NCI-H2107 (cell line): ENCODE data around the gene BCL2A1.
"Not testable (repeated sequence)": the region's sequence is repeated elsewhere in the genome, so short reads cannot be mapped to it uniquely, and the experiment has no call there.

Experiments used
- DNase-seq: peaks from one replicate; lab custom pipeline; 2025; lab: John Stamatoyannopoulos, UW

The BCL2A1 gene

DNA sequence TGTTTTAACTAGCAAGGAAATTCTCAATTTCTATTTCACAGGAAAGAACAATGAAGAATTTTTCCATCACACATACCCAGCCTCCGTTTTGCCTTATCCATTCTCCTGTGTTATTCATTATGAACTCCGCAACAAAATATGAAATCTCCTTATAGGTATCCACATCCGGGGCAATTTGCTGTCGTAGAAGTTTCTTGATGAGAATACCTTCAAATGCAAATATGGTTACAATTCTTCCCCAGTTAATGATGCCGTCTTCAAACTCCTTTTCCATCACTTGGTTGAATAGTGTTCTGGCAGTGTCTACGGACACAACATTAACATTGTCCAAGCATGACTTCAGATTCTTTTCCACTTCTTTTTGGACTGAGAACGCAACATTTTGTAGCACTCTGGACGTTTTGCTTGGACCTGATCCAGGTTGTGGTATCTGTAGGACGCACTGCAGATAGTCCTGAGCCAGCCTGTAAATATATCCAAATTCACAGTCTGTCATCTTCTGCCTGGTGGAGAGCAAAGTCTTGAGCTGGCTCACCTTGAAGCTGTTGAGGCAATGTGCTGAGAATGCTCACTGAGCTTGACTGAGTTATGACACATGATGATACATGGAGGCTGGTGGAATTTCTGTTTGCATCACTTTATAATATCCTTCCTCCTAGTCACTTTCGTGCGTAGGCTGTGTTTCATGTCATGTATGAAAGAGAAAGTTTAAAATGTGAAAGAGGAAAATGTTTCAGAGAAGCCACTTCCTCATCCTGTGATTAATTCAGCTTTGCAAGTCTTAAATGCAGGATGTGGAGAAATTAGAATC, at the start of gene BCL2A1:
TSS of gene BCL2A1 (minus strand) at position 573 of the 811 bp plus-strand sequence. CDS start at position 496, 77 bp downstream.
- no peak for DNase-seq

DNA sequence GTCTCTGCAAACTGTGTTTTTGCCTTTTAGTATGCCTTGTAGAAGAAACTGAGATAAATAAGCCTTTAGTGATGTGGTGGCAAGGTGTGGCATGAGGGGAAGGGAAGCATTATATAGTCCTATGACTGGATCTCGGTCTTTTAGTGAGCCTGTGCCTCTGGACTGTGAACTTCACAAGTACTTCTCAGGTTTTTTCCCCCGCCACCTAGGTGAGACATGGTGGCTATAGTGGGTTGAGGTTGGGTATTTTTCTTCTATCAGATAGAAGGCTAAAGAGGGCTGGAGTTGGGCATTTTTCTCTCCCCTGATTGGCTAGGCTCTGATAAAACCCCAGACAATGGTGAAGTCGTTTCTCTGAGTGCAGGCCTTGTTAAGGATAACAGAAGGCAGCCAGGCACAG, 49.7 kb upstream of the BCL2A1 start:
- DNase-seq: no peak

- DNase-seq: not testable (repeated sequence)
Measured at GRCh38 chr15:80020149-80020548, 49.2 kb upstream of the BCL2A1 start.

DNA sequence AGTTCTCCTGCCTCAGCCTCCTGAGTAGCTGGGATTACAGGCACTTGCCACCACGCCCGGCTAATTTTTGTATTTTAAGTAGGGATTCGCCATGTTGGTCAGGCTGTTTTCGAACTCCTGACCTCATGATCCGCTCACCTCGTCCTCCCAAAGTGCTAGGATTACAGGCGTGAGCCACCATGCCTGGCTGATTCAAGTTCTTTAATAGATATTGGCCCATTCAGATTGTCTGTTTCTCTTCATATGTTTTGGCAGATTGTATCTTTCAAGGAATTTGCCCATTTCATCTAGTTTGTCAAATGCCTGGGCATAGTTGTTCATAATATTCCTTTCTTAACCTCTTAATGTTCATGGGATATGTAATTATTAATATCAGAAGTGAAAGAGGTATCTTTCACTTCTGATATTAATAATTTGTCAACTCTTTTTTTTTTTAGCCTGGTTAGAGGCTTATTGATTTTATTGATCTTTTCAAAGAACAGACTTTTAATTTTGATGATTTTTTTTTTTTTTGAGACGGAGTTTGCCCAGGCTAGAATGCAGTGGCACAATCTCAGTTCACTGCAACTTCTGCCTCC, 48.3 kb upstream of the BCL2A1 start:
- no peak for DNase-seq

DNA sequence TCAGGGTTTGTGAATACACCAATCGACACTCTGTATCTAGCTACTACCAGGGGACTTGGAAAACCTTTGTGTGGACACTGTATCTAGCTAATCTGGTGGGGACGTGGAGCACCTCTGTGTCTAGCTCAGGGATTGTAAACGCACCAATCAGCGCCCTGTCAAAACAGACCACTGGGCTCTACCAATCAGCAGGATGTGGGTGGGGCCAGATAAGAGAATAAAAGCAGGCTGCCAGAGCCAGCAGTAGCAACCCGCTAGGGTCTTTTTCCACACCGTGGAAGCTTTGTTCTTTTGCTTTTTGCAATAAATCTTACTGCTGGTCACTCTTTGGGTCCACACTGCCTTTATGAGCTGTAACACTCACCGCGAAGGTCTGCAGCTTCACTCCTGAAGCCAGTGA, 46.1 kb upstream of the BCL2A1 start:
- not testable (repeated sequence) for DNase-seq

- not testable (repeated sequence) for DNase-seq
Measured at GRCh38 chr15:80016506-80016905, 45.5 kb upstream of the BCL2A1 start.

GRCh38 chr15:80015156-80015555, 44.2 kb upstream of the BCL2A1 start:
- no peak for DNase-seq

- DNase-seq: not testable (repeated sequence)
Measured at GRCh38 chr15:80014186-80014585, 43.2 kb upstream of the BCL2A1 start.

DNA sequence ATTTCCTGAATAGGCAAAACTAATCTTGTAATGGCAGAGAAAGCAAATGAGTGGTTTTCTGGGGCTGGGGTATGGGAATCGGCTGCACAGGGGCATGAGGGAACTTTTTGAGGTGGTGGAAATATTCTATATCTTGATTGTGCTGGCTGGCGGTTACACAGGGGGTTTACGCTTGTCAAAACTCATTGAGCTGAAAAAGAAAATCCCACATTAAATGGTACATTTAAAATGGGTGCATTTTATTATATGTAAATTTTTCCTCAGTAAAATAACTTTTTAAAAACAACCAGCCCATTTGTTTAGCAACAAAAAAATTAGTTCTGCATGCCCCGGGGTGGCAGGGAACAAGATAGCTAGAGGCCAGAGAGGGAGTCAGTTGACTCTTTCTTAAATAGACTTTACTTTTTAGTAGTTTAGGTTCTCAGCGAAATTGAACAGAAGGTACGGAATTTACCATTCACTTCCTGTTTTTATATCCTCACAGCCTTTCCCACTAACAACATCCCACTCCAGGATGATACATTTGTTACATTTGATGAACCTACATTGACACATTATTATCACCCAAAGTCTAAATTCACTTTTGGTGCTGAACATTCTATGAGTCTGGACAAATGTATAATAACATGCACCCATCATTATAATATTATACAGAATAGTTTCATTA, 41.2 kb upstream of the BCL2A1 start:
- DNase-seq: no peak

DNA sequence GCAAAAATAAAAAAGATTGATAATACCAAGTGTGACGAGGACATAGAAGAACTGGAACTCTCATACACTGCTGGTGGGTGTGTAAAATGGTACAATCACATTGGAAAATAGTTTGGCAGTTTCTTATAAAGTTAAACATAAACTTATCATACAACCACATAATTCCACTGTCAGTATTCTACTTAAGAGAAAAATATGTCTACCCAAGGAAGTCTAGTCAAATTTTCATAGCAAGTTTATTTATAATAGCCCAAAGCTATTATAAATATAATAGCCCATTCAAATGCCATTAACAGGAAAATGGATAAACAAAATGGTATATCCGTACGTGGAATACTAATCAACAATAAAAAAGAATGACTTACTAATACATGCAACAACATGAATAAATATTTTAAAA, 40.6 kb upstream of the BCL2A1 start:
- no peak for DNase-seq

GRCh38 chr15:80011041-80011523, 40.1 kb upstream of the BCL2A1 start:
- not testable (repeated sequence) for DNase-seq

DNA sequence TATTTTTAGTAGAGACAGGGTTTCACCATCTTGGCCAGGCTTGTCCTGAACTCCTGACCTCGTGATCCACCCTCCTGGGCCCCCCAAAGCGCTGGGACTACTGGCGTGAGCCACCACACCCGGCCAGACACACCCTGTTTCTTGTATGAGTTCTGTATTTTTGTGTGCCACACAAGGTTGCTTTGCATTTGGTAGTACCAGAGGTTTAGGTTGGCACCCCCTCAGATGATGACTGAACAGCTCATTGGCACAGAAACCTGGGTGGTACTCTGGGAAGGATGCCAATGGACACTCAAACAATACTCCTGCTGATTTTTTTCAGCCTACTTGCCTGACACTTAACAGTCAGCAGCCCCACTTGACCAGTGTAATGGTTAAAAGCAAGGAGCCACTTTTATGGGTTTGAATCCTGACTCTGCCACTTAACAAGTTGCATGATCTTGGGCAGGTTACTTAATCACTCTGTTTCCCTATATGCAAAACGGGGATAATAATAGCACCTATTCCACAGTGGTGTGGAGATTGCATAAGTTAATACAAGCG, 39.2 kb upstream of the BCL2A1 start:
- no peak for DNase-seq

DNA sequence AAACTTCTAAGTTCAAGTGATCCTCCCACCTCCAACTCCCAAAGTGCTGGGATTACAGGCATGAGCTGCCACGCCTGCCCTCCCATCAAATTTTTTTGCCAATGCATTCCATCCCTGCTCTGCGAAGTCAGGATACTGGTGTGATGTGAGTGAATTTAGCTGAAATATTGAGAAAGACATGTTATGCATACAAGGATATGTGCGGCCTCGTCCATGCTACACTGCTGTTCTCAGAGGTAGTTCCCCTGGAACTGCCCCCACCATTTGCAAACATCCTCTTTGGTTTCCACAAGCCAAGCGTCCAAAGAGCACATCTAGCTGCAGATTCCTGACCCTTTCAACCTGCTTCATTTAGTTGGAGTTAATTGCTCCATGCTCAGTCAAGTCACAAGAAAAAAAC, 36.5 kb upstream of the BCL2A1 start:
- DNase-seq: no peak

DNA sequence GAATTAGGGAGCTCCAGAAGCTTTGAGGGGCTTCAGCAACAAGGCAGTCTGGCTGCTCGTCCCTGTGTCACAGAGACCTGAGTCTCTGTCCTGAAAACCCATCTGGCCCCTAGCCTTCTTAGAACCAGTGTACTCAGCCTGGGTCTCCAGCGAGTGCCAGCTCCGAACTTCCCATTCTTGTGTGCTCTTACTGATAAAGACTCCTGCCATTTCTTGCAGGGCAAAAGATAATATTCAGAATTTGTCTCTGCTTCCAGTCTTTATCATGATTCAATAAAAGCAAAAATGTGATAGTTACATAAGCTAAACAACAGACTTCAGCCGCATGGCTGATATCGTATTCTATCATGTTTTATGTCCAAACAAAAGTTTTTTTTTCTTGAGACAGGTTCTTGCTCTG, 36.0 kb upstream of the BCL2A1 start:
- DNase-seq: no peak

GRCh38 chr15:80003934-80004472, 33.0 kb upstream of the BCL2A1 start:
- DNase-seq: no peak

DNA sequence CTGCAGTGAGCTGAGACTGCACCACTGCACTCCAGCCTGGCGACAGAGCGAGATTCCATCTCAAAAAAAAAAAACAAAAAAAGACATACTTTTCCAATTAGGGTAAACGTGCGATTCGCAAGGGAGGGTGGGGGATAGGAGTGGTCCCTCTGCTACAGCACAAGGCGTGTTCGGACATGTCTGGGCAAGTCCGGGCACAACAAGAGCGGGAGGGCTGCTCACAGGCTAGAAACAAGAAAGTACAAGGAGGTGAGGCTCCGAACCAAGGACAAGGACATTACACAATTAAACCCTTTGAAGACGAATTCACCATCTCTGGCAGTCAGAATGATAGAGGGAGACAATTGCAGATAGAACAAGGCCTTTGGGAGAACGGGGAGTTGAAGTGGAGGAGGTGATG, 32.2 kb upstream of the BCL2A1 start:
- DNase-seq: no peak

DNA sequence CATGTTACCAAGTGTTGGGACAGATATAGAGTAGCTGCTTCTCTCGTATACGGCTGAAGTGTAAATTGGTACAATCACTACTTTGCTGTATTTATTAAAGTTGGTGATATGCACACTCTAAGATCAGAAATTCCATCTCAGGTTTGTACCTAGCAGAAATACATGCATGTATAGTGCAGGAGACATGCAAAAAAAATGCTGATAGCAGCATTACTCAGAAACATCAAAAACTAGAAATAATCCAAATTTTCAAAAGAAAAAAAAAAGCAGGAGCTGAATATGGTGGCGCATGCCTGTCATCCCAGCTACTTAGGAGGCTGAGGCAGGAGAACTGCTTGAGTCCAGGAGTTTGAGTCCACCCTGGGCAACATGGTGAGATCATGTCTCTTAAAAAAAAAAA, 31.3 kb upstream of the BCL2A1 start:
- DNase-seq: no peak

DNA sequence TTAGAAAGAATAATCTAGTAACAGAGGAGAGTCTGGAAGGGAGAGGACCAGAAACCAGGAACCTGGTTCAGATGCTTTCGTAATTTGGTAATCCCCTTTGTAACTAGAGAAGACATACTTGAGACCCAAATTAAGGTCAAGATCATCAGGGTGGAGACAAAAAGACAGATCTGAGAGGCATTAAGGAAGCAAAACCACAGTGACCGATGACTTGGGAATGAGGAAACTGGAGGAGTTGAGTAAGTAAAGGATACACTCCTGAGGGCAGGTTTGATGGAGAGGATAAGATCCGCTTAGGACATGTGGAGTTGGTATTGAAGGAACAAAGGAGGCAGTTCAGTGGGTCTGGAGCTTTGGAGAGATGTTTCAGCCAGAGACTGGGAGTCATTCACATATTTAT, 23.6 kb upstream of the BCL2A1 start:
- DNase-seq: no peak

- no peak for DNase-seq
Measured at GRCh38 chr15:79991826-79992225, 20.8 kb upstream of the BCL2A1 start.

DNA sequence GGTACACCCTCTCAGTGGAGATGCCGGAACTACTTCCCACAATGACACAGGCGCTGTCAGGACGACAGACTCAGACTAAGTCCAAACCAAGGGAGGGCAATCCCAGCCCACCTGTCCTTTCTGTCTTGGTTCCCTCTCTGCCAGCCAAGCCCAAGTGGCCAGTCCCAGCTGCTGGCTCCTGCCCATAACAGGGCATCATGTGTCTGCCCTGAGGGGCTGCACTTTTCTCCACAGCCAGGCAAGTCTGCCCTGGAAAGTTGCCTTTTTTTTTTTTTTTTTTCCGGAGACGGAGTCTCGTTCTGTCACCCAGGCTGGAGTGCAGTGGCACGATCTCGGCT, 20.0 kb upstream of the BCL2A1 start:
- DNase-seq: no peak

DNA sequence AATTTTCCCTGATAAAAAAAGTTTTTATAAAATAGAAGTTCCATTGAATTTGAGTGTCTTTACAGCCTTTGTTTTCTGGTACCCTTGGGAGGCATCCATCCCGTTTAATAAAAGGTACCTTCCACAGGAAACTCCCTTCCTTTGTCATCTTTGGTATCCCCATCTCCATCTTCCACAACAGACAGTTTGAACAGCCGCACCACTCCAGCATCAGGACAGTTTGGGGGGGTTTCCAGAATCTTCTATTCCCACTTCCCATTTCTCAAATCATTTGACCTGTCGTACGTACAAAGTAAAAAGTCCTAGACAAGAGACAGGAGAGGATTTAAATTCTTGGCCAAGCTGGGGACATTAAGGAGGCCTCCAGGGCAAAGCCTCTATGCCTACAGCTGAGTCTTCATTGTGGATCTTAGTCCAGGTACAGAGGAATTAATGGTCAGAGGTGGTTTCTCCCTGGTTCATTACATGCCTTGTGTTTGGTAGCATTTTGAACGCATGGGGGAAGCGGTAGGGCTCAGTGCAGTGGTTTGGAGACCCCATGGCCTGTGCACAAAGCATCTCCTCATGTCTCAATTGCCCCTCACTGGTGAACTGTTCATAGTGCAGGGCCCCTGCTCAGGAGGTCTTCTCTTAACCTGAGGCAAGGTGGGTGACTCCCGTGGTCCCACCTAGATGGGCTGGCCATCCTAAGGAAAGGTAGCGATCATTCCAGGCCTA, 19.4 kb upstream of the BCL2A1 start:
- no peak for DNase-seq

DNA sequence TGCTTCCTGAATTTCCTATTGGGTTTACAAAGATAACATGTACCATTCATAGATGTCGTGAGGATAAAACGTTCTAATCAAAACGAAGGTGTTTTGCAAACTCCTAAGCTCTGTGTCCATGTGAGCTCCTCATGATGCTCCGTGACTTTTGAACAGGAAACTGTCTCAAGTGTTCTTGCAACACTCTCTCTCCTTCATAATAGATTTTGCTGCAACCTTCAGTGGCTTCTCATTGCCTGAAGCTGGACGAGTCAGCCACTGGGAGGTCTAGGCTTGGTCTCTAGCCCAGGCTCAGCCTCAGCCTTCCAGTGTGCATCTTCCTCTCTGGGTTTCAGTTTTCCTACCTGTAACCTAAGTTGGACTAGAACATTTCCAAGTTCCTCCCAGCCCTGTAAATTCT, 18.7 kb upstream of the BCL2A1 start:
- no peak for DNase-seq
